ENCODE results near the gene SYNE1.
A peak's percentile ranks its signal among the peaks of the same experiment; 100 is the strongest.

Gene SYNE1

DNA sequence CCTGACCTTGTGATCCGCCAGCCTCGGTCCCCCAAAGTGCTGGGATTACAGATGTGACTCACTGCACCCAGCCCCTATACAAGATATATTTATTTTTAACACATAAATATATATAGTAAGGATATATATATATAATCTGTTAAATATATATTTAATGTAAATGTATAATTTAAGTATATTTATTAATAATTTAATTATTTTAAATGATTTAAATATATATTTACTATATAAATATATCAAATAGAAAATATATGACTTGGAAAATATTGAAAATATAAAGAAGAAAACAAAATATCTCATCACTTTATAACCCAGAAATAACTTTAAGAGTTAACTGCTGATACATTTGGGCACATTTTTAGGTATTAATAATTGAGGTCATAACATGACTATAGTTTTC, 324.7 kb downstream of the SYNE1 start:
- ATAC-seq (no peak), DNase-seq (no peak)
- H3K4me1 Mint-ChIP-seq = peaks cover 19% of the 10 kb centered on the region
- H3K9me3 Mint-ChIP-seq = no peaks in the 10 kb centered on the region
- H3K36me3 Mint-ChIP-seq (ENCODE audit: low read depth) = no peaks in the 10 kb centered on the region
- H3K4me3 Mint-ChIP-seq = no peak overlapping the region
- no peak overlapping the region for H3K27ac Mint-ChIP-seq
- peaks cover 2% of the 10 kb centered on the region for H3K27me3 Mint-ChIP-seq

DNA sequence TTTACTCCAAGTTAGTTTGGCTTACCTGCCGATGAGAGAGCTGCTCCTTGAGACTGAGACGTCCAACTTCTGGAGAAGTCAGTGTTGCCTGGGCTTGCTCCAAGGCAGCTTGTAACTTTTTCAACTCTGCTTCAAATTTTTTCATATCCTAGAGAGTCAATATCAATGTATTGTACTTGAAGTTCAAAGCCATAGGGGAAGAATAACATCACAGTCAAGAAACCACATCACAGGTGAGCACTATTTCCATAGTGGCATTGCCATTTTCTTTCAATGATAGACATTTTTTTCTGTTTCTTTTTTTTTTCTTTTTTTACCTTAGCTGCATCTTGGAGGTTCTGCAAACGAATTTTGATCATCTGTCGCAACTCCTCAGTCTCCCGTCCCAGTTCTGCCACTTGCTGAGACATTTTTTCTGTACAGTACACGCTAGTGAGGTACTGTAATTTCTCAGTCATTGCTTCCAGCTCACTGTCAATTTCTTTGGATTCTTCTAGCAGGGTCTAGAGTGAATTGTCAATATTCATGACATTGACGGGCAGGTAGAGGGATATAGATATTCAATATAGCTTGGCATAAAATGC, 326.7 kb downstream of the SYNE1 start:
- H3K36me3 Mint-ChIP-seq (ENCODE audit: low read depth) = no peaks in the 10 kb centered on the region
- ATAC-seq (no peak), DNase-seq (no peak)
- H3K4me3 Mint-ChIP-seq = no peak overlapping the region
- peaks cover 17% of the 10 kb centered on the region for H3K4me1 Mint-ChIP-seq
- no peak overlapping the region for H3K27ac Mint-ChIP-seq
- H3K9me3 Mint-ChIP-seq = no peaks in the 10 kb centered on the region
- H3K27me3 Mint-ChIP-seq = peaks cover 2% of the 10 kb centered on the region

DNA sequence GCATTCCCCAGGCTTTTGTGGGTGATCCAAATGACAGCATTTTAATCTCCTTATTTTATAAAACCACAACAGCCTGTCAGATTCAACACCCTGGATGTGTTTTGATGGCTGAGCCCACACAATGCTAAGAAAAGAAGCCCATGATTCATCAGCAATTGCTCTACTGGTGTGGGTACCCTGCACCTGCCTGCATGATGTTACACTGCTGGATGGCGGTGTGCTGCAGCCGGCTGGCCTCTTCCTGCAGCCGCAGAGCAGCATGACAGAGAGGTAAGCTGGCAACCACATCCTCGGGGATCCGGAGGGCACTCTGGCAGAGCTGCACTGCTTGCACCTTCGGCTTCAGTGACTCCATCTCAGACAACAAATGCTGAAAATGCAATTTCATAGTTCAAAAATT, 327.5 kb downstream of the SYNE1 start:
- peaks cover 2% of the 10 kb centered on the region for H3K27me3 Mint-ChIP-seq
- no peak overlapping the region for H3K27ac Mint-ChIP-seq
- no peak overlapping the region for H3K4me3 Mint-ChIP-seq
- ATAC-seq (peak; percentile 100), DNase-seq (peak; percentile 63)
- H3K9me3 Mint-ChIP-seq = no peaks in the 10 kb centered on the region
- H3K4me1 Mint-ChIP-seq = peaks cover 17% of the 10 kb centered on the region
- H3K36me3 Mint-ChIP-seq (ENCODE audit: low read depth) = no peaks in the 10 kb centered on the region

DNA sequence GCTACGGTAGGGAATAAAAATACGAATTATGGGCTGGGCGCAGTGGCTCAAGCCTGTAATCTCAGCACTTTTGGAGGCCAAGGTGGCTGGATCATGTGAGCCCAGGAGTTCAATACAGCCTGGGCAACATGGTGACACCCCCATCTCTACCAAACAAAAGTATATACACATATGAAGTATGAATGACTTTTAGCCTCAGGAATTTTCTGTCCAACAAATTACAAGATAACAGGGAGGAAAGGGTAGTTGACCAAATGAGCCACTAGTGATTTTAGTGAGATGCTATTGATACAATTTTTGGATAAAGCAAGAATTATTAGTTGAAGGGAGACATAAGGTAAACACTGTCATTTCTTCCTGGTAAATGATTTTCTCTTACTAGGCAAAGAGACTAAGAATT, 328.2 kb downstream of the SYNE1 start:
- Mint-ChIP-seq H3K36me3 (ENCODE audit: low read depth) (no peaks in the 10 kb centered on the region), H3K9me3 (no peaks in the 10 kb centered on the region), H3K27ac (no peak overlapping the region), H3K4me3 (no peak overlapping the region), H3K4me1 (peaks cover 17% of the 10 kb centered on the region), H3K27me3 (peaks cover 2% of the 10 kb centered on the region)
- ATAC-seq (no peak), DNase-seq (no peak)

DNA sequence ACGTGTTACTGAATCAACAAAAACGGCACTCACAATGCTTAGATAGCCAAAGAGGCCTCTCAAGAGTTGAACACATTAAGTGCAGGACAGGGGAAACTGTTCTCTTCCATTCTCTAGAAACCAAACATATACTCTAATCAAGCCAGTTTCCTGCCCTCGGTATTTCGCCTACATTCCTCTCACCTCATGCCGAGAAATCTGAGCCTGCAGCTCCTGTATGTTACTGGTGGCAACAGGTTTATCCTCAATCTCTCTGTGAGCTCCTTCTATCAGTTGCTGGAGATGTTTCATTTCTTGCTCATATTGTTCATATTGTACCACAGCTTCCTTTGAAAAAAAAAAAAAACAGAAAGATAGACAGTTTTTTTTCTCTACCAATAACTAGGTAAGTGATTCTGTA, 328.9 kb downstream of the SYNE1 start:
- no peaks in the 10 kb centered on the region for H3K36me3 Mint-ChIP-seq (ENCODE audit: low read depth)
- H3K27me3 Mint-ChIP-seq = peaks cover 2% of the 10 kb centered on the region
- no peak overlapping the region for H3K4me3 Mint-ChIP-seq
- DNase-seq = no peak
- ATAC-seq = no peak
- peaks cover 17% of the 10 kb centered on the region for H3K4me1 Mint-ChIP-seq
- no peak overlapping the region for H3K27ac Mint-ChIP-seq
- no peaks in the 10 kb centered on the region for H3K9me3 Mint-ChIP-seq

DNA sequence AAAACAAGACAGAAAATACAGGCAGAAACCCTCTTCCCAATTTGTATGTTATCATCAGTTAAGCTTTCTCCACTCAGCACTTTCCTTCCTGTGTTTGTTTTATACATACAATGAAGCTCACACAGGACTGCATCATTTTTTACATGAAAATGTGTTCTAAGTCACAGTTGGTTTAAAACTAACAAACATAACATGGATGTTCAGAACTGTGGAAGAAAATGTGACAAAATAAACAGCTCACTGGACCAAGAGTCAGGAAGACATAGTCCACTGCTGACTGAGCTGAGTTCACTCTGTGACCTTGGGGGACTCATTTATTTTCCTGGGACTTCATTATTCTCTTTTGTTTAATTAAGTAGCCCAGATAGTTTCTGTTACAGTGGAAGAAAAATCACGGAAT, 331.5 kb downstream of the SYNE1 start:
- Mint-ChIP-seq H3K36me3 (ENCODE audit: low read depth) (no peaks in the 10 kb centered on the region), H3K27ac (no peak overlapping the region), H3K9me3 (no peaks in the 10 kb centered on the region), H3K27me3 (no peaks in the 10 kb centered on the region), H3K4me3 (no peak overlapping the region), H3K4me1 (peaks cover 24% of the 10 kb centered on the region)
- DNase-seq (no peak), ATAC-seq (no peak)

DNA sequence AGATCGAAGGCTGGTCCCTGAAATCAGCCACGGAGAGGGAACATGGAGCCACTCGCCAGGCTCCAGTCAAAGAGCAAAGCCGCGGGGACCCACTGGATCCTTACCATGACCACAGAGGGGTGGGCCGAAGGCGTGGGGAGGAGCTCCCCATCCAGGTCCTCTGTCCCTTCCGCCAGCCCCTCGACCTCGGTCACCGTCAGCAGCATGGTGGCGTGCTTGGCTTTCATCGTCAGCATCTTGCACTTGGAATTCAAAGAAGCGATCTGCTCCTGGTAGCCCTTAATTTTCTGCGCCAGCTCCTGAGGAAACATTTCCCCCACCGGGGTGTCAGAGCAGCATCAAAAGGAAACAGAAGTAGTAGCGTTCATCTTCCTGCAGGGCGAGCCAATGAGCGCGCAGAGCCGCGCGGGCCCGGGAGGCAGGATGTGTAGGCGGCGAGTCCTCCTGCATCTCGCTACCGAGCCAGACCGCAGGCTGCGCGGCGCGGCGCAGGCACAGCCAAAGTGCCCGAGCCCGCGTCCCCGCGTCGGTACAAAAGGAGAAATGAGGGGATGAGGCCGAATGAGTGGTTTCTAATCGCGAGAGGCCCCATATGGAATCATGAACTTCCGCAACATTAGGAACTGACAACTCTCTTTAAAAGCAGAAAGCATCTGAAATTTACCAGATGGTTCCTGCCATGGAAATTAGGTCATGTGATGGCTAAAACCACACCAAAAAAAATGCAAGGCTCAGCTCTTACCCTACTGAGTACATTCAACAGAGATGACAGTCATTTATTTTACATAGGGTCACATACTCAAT, 335.2 kb downstream of the SYNE1 start:
- Mint-ChIP-seq H3K27ac (peak overlapping the region; percentile 93), H3K27me3 (no peaks in the 10 kb centered on the region), H3K4me1 (peaks cover 37% of the 10 kb centered on the region), H3K4me3 (peak overlapping the region; percentile 96), H3K9me3 (no peaks in the 10 kb centered on the region), H3K36me3 (ENCODE audit: low read depth) (no peaks in the 10 kb centered on the region)
- ATAC-seq (peak; percentile 93), DNase-seq (peak; percentile 88)

DNA sequence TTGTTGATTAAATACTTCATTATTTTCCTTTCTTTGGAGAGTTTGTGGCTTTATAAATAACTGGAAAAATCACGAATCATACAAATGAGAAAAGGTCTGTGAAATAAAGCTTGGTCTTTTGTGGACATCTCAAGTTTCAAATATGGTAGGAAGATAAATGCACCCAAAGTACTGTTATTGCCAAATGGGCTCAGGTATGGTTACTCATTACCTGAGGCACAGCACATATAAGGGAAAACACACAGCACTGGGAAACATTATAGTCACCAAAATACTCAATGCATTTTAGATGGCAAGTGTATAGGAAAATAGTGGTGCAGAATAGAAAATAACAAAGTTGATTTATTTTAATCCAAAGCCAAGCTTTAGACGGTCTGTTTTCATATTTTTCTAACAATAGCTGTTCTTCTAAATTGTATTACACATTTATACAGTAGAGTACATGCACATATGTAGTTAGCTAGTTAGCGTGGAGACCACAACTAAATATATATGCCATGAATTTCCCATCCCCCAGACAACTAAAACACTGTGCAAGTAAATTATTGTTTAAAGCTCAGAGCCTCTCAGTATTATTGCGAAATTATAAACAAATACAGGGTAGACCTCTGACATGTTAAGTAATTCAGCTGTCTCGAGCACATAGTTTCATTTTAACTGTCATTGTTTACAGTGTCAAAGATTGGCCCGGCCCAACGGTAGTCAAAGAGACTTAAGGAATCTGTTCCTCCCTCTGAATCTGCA, 336.0 kb downstream of the SYNE1 start:
- ATAC-seq = peak; percentile 29
- H3K4me3 Mint-ChIP-seq = peak overlapping the region; percentile 96
- H3K27me3 Mint-ChIP-seq = no peaks in the 10 kb centered on the region
- H3K4me1 Mint-ChIP-seq = peaks cover 39% of the 10 kb centered on the region
- H3K36me3 Mint-ChIP-seq (ENCODE audit: low read depth) = no peaks in the 10 kb centered on the region
- no peaks in the 10 kb centered on the region for H3K9me3 Mint-ChIP-seq
- DNase-seq = no peak
- peak overlapping the region; percentile 93 for H3K27ac Mint-ChIP-seq

DNA sequence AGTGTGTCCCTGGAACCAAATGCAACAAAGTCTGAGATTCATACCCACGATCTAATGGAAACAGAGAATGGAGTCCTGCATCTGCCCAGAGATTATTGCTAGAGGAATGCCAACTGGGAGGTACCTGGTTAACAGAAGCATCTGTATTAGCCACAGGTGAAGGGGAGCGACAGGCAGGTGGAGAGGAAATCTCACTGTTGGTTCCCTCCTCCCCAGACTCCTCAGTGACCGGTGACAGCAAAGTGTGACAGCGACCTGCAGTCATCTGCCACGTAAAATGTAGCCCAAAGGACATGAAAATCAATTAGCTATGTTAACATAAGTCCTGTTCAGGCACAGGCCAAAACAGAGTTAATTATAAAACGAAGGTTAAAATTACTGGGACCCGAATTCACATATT, 336.6 kb downstream of the SYNE1 start:
- Mint-ChIP-seq H3K4me3 (peak overlapping the region; percentile 96), H3K27me3 (no peaks in the 10 kb centered on the region), H3K27ac (peak overlapping the region; percentile 93), H3K36me3 (ENCODE audit: low read depth) (no peaks in the 10 kb centered on the region), H3K9me3 (no peaks in the 10 kb centered on the region), H3K4me1 (peaks cover 45% of the 10 kb centered on the region)
- DNase-seq (no peak), ATAC-seq (no peak)

DNA sequence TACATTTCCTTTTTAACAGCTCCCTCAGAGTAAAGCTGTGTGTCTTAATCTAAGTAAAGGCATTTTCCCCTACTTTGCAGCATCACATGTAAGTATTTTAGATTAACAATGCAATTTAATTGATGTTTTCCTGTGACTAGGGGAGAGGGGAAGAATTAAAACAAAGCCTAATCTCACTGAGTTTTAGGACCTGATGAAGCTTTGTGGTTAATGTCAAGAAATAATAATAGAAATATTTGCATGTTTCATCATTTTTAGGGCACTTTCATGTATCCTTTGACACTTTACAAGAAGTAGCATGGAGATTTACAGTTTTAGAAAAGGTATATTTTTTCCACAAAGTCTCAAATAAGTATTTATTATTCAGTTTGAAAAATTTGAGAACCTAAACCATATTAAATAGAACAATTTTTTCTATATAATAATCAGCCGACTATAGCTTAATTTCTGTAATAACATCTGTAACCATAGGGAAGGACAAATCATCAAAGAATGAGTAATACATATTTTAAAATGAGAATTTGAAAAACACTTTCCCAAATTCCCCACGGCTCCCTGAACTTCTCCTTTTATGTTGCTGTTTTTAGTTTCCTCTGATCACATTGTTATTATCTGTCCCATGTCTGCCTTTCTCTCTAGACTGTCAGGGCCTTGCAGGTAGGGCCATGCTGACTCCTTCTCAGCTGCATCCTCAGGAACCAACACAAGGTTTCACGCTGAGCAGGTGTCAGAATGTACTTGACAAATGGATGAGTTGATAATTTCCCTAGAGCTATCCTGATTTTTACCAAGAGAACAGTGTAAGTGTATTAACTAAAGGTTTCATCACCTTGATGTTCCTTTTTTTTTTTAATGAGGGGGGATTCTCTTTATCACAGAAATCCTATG, 338.1 kb downstream of the SYNE1 start:
- Mint-ChIP-seq H3K9me3 (no peaks in the 10 kb centered on the region), H3K36me3 (ENCODE audit: low read depth) (no peaks in the 10 kb centered on the region), H3K4me3 (peak overlapping the region; percentile 47), H3K27ac (no peak overlapping the region), H3K27me3 (no peaks in the 10 kb centered on the region), H3K4me1 (peaks cover 45% of the 10 kb centered on the region)
- DNase-seq = no peak
- ATAC-seq = no peak

DNA sequence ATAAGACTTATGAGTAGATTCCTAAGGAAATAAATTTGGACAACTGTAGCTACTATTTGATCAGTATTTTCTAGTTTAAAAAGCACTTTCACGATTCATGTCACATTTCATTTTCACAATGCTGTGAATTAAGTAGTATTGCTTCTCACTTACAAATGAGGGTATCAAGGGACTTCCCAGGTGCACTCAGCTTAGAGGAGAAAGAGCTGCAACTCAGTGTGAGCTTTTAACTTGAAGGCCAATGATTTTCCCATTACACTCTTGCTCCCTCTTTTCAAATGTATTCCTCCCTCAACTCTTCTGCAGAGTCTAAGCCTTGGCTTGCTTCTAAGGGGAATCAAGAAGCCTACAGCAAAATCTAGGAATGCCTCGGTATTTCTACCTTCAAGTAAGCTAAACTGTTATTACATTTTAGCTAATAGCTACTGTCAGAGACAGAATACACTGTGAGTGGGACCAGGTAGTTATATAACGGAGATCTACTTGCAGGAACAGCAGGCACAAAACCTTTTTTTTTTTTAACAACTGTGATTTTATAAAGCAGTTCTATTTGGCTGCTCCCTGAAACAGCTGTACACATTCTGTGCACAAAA, 339.0 kb downstream of the SYNE1 start:
- DNase-seq (no peak), ATAC-seq (no peak)
- Mint-ChIP-seq H3K4me3 (no peak overlapping the region), H3K9me3 (no peaks in the 10 kb centered on the region), H3K36me3 (ENCODE audit: low read depth) (no peaks in the 10 kb centered on the region), H3K4me1 (peaks cover 45% of the 10 kb centered on the region), H3K27me3 (no peaks in the 10 kb centered on the region), H3K27ac (no peak overlapping the region)

DNA sequence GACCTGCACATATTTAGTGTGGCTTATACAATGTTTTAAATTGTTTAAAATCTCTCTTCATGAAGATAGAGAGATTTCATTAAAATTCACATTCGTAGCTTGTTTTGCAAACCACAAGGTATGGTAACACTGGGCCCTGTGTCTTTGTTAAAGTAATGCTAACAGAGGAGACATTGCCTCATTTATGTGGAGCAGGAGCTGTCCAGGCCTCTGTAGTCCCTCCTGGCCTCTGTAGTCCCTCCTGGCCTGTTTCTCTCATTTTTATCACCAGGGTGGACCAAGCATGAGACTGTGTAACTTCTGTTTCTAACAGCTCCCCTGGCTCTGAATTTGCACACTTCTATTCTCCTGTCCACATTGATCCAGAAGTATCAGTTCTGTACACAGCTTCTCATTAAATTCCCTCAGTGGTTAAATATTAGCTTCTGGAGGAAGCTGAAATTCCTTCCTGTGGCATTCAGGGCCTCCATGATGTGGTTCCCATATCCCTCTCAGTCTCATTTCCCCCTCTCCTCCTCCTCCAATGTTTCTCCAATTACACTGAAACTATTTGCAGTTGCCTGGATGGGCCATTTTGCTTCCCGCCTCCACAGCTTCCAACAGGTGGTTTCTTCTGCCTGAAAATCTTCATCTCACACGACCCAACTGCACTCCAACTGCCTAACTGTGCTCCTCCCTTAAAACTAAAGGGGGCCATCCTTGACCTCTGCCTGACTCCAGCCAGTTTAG, 340.4 kb downstream of the SYNE1 start:
- H3K27me3 Mint-ChIP-seq = no peaks in the 10 kb centered on the region
- peaks cover 40% of the 10 kb centered on the region for H3K4me1 Mint-ChIP-seq
- ATAC-seq = no peak
- no peaks in the 10 kb centered on the region for H3K36me3 Mint-ChIP-seq (ENCODE audit: low read depth)
- H3K27ac Mint-ChIP-seq = no peak overlapping the region
- no peak overlapping the region for H3K4me3 Mint-ChIP-seq
- H3K9me3 Mint-ChIP-seq = no peaks in the 10 kb centered on the region
- DNase-seq = no peak

DNA sequence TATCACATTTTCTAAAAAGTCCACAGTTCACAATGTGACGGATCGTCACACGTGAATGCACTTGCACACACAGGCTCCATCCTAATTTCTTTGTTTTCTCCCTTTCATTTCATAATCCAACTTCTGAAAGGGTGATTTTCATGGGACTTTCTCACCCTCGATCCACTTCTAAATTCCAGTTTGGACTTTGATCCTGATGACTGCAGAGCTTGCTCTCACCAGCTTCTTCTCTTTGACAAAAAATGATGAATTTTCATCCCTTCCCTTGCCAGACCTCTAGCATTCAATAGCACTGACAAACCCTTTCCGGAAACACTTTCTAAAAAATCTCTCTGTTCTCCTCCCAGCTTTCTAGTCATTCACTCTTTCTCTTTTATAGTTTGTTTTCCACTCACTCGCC, 341.2 kb downstream of the SYNE1 start:
- peaks cover 36% of the 10 kb centered on the region for H3K4me1 Mint-ChIP-seq
- DNase-seq = no peak

More for the DNA sequence above, 341.2 kb downstream of the SYNE1 start:
- H3K27me3 Mint-ChIP-seq = no peaks in the 10 kb centered on the region
- no peak overlapping the region for H3K4me3 Mint-ChIP-seq
- H3K36me3 Mint-ChIP-seq (ENCODE audit: low read depth) = no peaks in the 10 kb centered on the region
- H3K9me3 Mint-ChIP-seq = no peaks in the 10 kb centered on the region
- no peak for ATAC-seq
- H3K27ac Mint-ChIP-seq = no peak overlapping the region
